Measurements from ENCODE around the gene EIPR1.
"Not testable (repeated sequence)": the region's sequence is repeated elsewhere in the genome, so short reads cannot be mapped to it uniquely, and the experiment has no call there.

The EIPR1 gene

GRCh38 chr2:3285901-3286645, 91.5 kb downstream of the EIPR1 start:
- DNase-seq: no peak

GRCh38 chr2:3284657-3285630, 92.7 kb downstream of the EIPR1 start:
- no peak for DNase-seq

GRCh38 chr2:3283876-3284656, 93.6 kb downstream of the EIPR1 start:
- not testable (repeated sequence) for DNase-seq

GRCh38 chr2:3283206-3283605, 94.4 kb downstream of the EIPR1 start:
- DNase-seq: no peak

- no peak for DNase-seq
Observed at GRCh38 chr2:3282056-3282998, 95.3 kb downstream of the EIPR1 start.

- no peak for DNase-seq
Observed at GRCh38 chr2:3280683-3281520, 96.7 kb downstream of the EIPR1 start.

GRCh38 chr2:3280197-3280596, 97.4 kb downstream of the EIPR1 start:
- no peak for DNase-seq

- no peak for DNase-seq
Observed at GRCh38 chr2:3279236-3279960, 98.2 kb downstream of the EIPR1 start.

- DNase-seq: no peak
Observed at GRCh38 chr2:3278521-3279218, 98.9 kb downstream of the EIPR1 start.

GRCh38 chr2:3277748-3278520, 99.7 kb downstream of the EIPR1 start:
- DNase-seq: no peak

- DNase-seq: no peak
Observed at GRCh38 chr2:3277050-3277747, 100.4 kb downstream of the EIPR1 start.

GRCh38 chr2:3272761-3273160, 104.9 kb downstream of the EIPR1 start:
- DNase-seq: no peak

GRCh38 chr2:3270095-3270478, 107.5 kb downstream of the EIPR1 start:
- DNase-seq: no peak

GRCh38 chr2:3269425-3270094, 108.1 kb downstream of the EIPR1 start:
- DNase-seq: no peak

GRCh38 chr2:3268705-3269029, 109.0 kb downstream of the EIPR1 start:
- no peak for DNase-seq

GRCh38 chr2:3267869-3268704, 109.5 kb downstream of the EIPR1 start:
- DNase-seq: no peak
